CD4-positive, alpha-beta T cell treated with Interleukin-6 at 100 ng/mL for 8 hours (primary cell): Measurements from ENCODE around the gene SLC2A8.

ENCODE experiments used
- DNase-seq: peaks from one replicate; pipeline ENCODE4 v3.0.0-alpha.2; 2020; ENCODE audit warnings: mixed read lengths, low spot score

Gene SLC2A8

GRCh38 chr9:127380479-127380878, 16.5 kb upstream of the SLC2A8 start:
- DNase-seq, result no peak

GRCh38 chr9:127382541-127382940, 14.4 kb upstream of the SLC2A8 start:
- no peak for DNase-seq

GRCh38 chr9:127384016-127384730, 12.8 kb upstream of the SLC2A8 start:
- no peak for DNase-seq

DNA sequence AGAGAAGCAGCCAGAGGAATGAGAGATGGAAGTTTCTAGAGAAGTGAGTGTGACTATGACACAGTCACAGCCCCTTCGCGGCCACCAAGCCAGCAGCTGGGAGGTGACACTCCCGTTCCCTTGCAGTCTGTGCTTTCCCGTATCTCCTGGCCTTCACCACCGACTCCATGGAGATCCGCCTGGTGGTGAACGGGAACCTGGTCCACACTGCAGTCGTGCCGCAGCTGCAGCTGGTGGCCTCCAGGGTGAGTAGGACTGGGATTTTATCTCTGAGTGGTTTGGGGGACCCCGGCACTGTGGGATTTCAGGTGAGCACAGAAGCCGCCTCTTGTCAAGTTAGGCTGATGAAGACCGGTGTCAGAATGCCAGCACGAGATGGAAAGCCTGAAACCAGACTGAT, 12.1 kb upstream of the SLC2A8 start:
- no peak for DNase-seq

GRCh38 chr9:127386249-127386648, 10.7 kb upstream of the SLC2A8 start:
- no peak for DNase-seq

DNA sequence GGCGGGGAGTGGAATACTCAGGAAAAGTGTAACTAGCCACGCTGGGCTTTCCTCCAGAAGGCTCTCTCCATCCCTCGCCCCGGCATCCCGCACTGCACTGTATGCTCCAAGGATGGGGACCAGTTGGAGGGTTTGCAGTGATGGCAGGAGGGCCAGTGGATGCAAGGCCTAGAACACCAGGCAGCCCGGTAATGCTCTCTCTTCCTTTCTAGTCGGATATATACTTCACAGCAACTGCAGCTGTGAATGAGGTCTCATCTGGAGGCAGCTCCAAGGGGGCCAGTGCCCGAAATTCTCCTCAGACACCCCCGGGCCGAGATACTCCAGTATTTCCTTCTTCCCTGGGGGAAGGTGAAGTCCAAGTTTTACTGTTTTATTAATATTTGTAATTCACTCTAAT, 10.0 kb upstream of the SLC2A8 start:
- DNase-seq, result no peak

GRCh38 chr9:127388037-127388855, 8.7 kb upstream of the SLC2A8 start:
- peak; percentile 88 for DNase-seq

DNA sequence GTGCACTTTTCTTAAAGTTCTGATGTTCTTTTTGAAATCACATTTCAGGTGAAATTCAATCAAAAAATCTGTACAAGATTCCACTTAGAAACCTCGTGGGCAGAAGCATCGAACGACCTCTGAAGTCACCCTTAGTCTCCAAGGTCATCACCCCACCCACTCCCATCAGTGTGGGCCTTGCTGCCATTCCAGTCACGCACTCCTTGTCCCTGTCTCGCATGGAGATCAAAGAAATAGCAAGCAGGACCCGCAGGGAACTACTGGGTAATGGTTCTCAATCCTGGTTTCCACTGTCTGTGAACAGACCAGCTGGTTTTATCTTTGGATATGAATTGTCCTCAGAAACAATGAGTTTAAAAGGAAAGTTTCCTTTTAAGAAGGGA, 8.1 kb upstream of the SLC2A8 start:
- DNase-seq, result no peak

DNA sequence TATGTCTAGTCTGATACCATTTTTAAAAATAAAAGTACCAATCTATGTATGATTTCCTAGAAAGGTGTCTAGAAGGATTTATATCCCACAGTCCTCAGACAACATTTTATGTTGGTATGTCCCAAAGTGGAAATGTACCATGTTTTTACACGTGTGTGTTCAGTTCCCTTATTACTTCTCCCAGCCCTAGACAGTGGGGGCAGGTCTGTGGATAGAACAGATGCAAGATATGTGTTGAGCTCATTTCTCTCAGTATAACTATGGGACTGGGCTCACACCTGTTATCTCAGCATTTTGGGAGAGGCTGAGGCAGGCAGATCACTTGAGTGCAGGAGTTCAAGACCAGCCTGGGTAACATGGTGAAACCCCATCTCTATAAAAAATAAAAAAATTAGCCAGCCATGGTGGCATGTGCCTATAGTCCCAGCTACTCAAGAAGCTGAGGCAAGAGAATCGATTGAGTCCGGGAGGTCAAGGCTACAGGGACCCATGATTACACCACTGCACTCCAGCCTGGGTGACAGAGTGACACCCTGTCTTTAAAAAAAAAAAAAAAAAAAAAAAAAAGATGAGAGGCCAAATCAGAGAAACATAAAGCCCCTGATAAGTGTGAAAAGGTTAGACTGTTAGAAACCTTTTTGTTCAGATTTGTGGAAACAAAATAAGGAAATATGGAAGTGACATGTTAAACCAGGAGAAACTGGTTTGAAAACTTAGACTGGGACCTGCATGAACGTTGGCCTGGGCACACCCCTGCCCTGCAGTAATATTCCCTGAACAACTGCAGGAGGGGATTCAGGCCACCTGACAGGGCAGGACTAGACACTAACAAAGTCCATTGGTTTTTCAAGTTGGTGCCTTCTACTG, 7.4 kb upstream of the SLC2A8 start:
- DNase-seq, result no peak

DNA sequence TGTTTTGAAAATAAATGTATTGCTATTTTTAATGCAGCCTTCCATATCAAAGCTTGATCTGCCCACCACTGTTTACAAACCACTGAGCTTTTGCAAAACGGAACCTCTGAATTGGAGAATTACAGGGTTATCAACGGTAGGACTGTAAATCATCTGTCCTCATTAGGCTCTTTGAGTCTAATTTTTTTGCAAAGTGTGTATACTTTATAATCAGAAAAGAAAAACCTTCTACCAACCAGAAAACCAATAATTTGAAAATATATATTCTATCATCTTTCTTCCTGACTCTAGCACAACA, 6.8 kb upstream of the SLC2A8 start:
- DNase-seq, result no peak

DNA sequence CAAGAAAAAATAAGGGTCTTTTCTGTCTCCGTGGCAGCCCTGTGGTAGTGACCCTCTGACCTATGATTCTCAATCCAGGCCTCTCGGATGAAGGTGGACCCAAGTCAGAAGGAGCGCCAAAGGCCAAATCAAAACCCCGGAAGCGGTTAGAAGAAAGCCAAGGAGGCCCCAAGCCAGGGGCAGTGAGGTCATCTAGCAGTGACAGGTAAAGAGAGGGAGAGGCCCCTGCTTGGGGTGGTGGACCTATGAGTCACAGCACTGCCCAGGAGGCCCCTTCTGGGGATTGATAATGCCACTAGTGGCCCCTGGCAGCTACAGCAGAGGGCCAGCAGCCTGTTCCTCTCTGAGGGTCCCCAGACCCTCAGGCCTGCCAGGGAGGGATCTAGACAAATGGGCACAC, 6.4 kb upstream of the SLC2A8 start:
- no peak for DNase-seq

GRCh38 chr9:127392166-127392565, 4.8 kb upstream of the SLC2A8 start:
- no peak for DNase-seq

DNA sequence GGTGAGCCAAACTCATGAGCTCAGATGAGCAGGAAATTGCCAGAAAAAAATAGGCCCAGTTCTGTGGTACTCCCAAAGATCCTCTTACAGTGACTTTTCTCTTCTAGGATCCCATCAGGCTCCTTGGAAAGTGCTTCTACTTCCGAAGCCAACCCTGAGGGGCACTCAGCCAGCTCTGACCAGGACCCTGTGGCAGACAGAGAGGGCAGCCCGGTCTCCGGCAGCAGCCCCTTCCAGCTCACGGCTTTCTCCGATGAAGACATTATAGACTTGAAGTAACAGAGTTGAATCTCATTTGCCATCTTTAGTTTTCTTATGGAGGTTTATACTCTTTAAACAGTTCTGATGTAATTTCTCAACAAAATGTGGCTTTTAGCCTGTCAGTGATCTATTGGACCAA, 4.0 kb upstream of the SLC2A8 start:
- DNase-seq, result no peak

DNA sequence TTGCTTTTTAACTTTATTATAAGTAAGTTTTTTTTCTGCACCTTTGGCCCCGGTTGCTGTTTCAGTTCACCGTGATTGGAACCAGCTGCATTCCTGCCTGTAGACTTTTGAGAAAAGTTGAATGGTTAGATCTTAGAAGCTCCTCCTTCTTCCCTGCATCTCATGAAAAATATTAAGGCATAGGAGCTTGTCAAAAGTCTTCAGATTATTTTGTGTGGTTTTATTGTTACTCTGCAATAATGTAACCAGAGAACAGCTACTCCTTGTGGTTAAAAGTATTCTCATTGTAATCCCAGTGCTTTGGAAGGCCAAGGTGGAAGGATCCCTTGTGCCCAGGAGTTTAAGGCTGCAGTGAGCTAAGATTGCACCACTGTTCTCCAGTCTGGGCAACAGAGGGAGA, 3.3 kb upstream of the SLC2A8 start:
- no peak for DNase-seq

GRCh38 chr9:127395497-127396252, 1.3 kb upstream of the SLC2A8 start:
- DNase-seq, result no peak

GRCh38 chr9:127396253-127396807, 639 bp upstream of the SLC2A8 start:
- DNase-seq, result no peak

GRCh38 chr9:127397646-127398274, 791 bp downstream of the SLC2A8 start:
- DNase-seq, result no peak

DNA sequence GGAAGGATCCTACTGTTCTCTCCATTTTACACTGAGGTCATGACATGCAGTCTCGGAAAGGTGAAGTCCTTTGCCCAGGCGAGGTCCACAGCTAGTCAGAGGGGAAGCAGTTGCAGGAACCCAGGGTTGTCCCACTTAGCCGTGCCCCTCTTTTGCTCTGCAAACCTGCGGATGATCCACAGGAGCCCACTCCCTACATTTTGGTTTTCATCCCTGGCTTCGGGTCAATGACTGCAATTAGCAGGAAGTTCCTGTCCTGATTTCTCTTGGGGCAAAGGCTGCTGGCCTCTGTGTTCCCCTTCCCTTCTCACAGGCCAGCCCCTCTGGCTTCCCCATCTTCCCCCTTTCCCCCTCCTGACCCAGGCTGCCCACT, 1.3 kb downstream of the SLC2A8 start:
- DNase-seq, result no peak

- no peak for DNase-seq
These were observed 1.9 kb downstream of the SLC2A8 start for GRCh38 chr9:127398715-127399400.

- no peak for DNase-seq
These were observed 2.8 kb downstream of the SLC2A8 start for GRCh38 chr9:127399736-127400269.
